Transverse colon (tissue), 4 donors: ENCODE data around the gene TRPM2. TPM values are rescaled to one million over a fixed set of nuclear protein-coding genes. Genes with fewer than 3 reads are reported as not detected.

Experiments
- DNase-seq: peaks from one replicate; pipeline ENCODE4 v3.0.0-alpha.2; 2019
- H3K27ac ChIP-seq, 4 donors: fragments of 200-600 bp; sonication (generic); 2 replicates each; pipeline ENCODE4 v1.5.1; 2016 to 2018; ENCODE audit warnings: inconsistent platforms in 4 of 4
- H3K27me3 ChIP-seq: fragments of 200-600 bp; sonication (generic); 2 replicates; pipeline ENCODE4 v1.5.1; 2017; ENCODE audit warnings: inconsistent platforms
- H3K36me3 ChIP-seq, 4 donors: fragments of 200-600 bp; sonication (generic); 2 replicates each; pipeline ENCODE4 v1.5.1; 2017 to 2019; ENCODE audit warnings: inconsistent platforms in 4 of 4
- H3K4me1 ChIP-seq, 4 donors: fragments of 200-600 bp; sonication (generic); 2 replicates each; pipeline ENCODE4 v1.5.1; 2017 to 2020; ENCODE audit warnings: inconsistent platforms in 4 of 4
- H3K4me3 ChIP-seq, 4 donors: fragments of 200-600 bp; sonication (generic); 1 replicate in 1 of 4; 2 replicates in 3 of 4; pipeline versions ENCODE4 v1.5.1 to v1.6.1; 2017 to 2019; ENCODE audit warnings: inconsistent platforms in 4 of 4
- H3K9me3 ChIP-seq, 2 donors: fragments of 200-600 bp; sonication (generic); 2 replicates each; pipeline ENCODE4 v1.5.1; 2017 to 2019; ENCODE audit warnings: inconsistent platforms in 2 of 2
- EP300 ChIP-seq: sonication (generic); formaldehyde crosslinking; IDR thresholded peaks from one replicate; pipeline ENCODE4 v1.6.1; 2017; ENCODE audit warnings: antibody characterized with exemption, low read depth
- POLR2A ChIP-seq: fragments of 450-650 bp; IDR thresholded peaks from one replicate; pipeline ENCODE4 v1.6.1; 2016; ENCODE audit warnings: antibody characterized with exemption, mild to moderate bottlenecking, moderate library complexity
- POLR2AphosphoS5 ChIP-seq, 3 donors: sonication (generic); formaldehyde crosslinking; IDR thresholded peaks; one replicate each; pipeline ENCODE4 v1.6.1; 2016; ENCODE audit warnings: antibody characterized with exemption in 3 of 3
- WGBS, 2 donors: methylation state at CpG; one replicate each; pipeline ENCODE4 v1.1.5; 2018; ENCODE audit warnings: low coverage in 1 of 2; 5-methylcytosine and 5-hydroxymethylcytosine counted together
- in situ Hi-C, 4 donors: fragments of 200-750 bp; cut with MboI; loops; one replicate each; pipeline versions ENCODE4 v1.15.0 to v1.15.1; 2017; ENCODE audit warnings: low sequenced_read_pairs in 3 of 4, low pct_ligation_motif_present in 1 of 4, low pct_unique_long_range_greater_than_20kb in 1 of 4
- intact Hi-C: fragments of 100-400 bp; cut with DNase I; formaldehyde crosslinking; loops from one replicate; pipeline ENCODE4 v1.15.1; 2023; ENCODE audit warnings: low total_unique reads
- total RNA-seq, 4 donors: library from RNA; depleted of rRNA; stranded (reverse); fragments of >200 nt; gene quantifications; one replicate each; pipeline ENCODE4 v1.1.0, GENCODE V29; 2016
- TF ChIP-seq, protein P1 (sequence below), 5 experiments: fragments of 200-600 bp in 3 of 5; fragments of 450-650 bp in 2 of 5; sonication (generic) in 3 of 5; IDR thresholded peaks; 1 replicate in 2 of 5; 2 replicates in 3 of 5; pipeline ENCODE4 v1.5.1; 2016 to 2017; ENCODE audit warnings: antibody characterized with exemption in 5 of 5, inconsistent platforms in 3 of 5, mild to moderate bottlenecking in 2 of 5, moderate library complexity in 1 of 5

Gene TRPM2
- total RNA-seq, 4 donors from 2014 or later, result 2.3 to 2.9 (median 2.6) TPM; not detected in 1

- Histone ChIP-seq H3K36me3 (no peaks in the 10 kb centered on the region), H3K4me1 (peaks cover 3 to 6% (median 4%) of the 10 kb centered on the region in 4 donors), H3K27me3 (peaks cover 21% of the 10 kb centered on the region), H3K27ac (no peak overlapping the region), H3K4me3 (no peak overlapping the region), H3K9me3 (peaks cover 0 to 5% of the 10 kb centered on the region in 2 donors)
- in situ Hi-C loops, result loop anchor here in 1 of 4 donors (25.0 kb wide), 1 partner anchor 103 kb away; the partner anchor contains the start of gene DNMT3L
- 94% methylated on average over 18 of the region's 18 CpGs; no CpG with 5 or more reads in 1 of the 2 donors for WGBS, 2 donors
- no peak for DNase-seq
- intact Hi-C loops, result no loop called here
- no peak for TF ChIP-seq EP300
These were observed 12.0 kb downstream of the TRPM2 start for GRCh38 chr21:44365251-44365966.

DNA sequence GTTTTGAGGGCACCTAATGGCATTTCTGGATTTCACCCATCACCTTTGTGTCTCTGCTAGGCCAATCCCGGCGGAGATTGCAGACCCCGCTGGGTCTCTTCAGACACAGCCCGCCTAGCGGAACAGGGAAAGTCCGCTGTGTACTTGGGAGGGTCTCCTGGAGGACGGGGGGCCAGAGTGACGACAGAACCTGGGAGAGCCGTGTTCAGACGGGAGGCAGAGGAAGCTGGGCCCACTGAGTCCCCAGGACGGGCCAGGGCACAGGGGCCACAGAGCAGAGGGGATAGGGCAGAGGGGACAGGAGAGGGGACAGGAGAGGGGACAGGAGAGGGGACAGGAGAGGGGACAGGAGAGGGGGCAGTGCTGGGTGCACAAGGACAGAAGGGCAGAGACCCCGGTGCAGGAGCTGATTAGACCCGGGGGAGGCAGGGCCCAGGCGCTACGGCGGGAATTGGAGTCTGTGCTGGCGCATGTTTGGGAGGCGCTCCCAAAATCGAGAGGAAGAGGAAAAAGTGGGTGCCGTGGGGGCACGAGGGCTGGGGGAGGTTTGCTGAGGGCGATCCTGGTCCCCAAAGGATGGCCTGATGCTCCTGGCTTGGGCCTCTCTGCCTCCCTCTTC lies 12.7 kb downstream of the TRPM2 start:
- Histone ChIP-seq H3K27ac (no peak overlapping the region), H3K9me3 (peaks cover 0 to 5% of the 10 kb centered on the region in 2 donors), H3K4me3 (no peak overlapping the region), H3K27me3 (peaks cover 28% of the 10 kb centered on the region), H3K4me1 (peaks cover 3 to 6% (median 4%) of the 10 kb centered on the region in 4 donors), H3K36me3 (no peaks in the 10 kb centered on the region)
- WGBS, 2 donors, result 91% methylated on average over 22 of the region's 22 CpGs; no CpG with 5 or more reads in 1 of the 2 donors
- no peak for TF ChIP-seq EP300
- no peak for TF ChIP-seq POLR2AphosphoS5 (IDR thresholded peaks at IDR 0.05)
- TF ChIP-seq POLR2A, result no peak
- TF ChIP-seq, protein P1, sequence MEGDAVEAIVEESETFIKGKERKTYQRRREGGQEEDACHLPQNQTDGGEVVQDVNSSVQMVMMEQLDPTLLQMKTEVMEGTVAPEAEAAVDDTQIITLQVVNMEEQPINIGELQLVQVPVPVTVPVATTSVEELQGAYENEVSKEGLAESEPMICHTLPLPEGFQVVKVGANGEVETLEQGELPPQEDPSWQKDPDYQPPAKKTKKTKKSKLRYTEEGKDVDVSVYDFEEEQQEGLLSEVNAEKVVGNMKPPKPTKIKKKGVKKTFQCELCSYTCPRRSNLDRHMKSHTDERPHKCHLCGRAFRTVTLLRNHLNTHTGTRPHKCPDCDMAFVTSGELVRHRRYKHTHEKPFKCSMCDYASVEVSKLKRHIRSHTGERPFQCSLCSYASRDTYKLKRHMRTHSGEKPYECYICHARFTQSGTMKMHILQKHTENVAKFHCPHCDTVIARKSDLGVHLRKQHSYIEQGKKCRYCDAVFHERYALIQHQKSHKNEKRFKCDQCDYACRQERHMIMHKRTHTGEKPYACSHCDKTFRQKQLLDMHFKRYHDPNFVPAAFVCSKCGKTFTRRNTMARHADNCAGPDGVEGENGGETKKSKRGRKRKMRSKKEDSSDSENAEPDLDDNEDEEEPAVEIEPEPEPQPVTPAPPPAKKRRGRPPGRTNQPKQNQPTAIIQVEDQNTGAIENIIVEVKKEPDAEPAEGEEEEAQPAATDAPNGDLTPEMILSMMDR (IDR thresholded peaks at IDR 0.05), result no peak
- in situ Hi-C loops (loop anchor here in 1 of 4 donors (25.0 kb wide), 1 partner anchor 104 kb away; the partner anchor contains the start of gene DNMT3L), intact Hi-C loops (no loop called here)
- no peak for DNase-seq

GRCh38 chr21:44366586-44367211 lies 13.3 kb downstream of the TRPM2 start:
- no peaks in the 10 kb centered on the region for H3K36me3 ChIP-seq
- intact Hi-C loops (no loop called here), in situ Hi-C loops (loop anchor here in 1 of 4 donors (25.0 kb wide), 1 partner anchor 104 kb away; the partner anchor contains the start of gene DNMT3L)
- H3K27me3 ChIP-seq, result peaks cover 30% of the 10 kb centered on the region
- H3K4me3 ChIP-seq, result no peak overlapping the region
- TF ChIP-seq EP300 (no peak), POLR2AphosphoS5 (IDR thresholded peaks at IDR 0.05) (no peak), POLR2A (no peak)
- TF ChIP-seq, protein P1 (IDR thresholded peaks at IDR 0.05), result no peak
- no peak for DNase-seq
- peaks cover 3 to 6% (median 4%) of the 10 kb centered on the region in 4 donors for H3K4me1 ChIP-seq
- H3K27ac ChIP-seq, result no peak overlapping the region
- peaks cover 0 to 5% of the 10 kb centered on the region in 2 donors for H3K9me3 ChIP-seq
- WGBS, 2 donors, result 91% methylated on average over 28 of the region's 28 CpGs; no CpG with 5 or more reads in 1 of the 2 donors

DNA sequence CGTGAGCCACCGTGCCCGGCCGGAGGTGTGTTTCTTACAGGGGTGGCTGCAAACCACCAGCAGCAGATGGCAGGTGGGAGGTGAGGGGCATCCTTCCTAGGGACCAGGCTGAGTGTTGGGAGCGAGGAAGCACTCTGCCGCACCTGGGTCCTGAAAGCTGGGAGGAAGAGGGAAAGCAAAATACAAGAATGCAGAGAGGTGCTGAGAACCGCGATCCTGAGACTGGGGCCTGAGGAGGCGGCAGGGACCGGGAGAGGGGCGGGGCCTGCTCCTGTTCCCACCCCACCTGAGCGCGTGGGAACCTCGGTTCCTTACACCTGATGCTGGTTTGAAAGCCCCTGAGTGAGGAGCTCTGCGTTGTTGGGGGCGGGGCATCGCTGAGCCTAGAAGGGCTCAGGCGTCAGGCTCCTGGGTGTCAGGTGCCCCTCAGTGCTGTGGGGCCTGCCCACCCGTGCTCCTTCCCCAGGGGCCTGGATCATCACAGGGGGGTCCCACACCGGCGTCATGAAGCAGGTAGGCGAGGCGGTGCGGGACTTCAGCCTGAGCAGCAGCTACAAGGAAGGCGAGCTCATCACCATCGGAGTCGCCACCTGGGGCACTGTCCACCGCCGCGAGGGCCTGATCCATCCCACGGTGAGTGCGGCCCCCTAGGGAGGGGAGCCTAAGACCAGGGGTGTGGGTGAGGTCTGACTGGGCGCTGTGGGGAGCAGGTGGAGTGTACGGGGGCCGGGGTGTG lies 15.5 kb downstream of the TRPM2 start:
- intact Hi-C loops, result no loop called here
- in situ Hi-C loops, result loop anchor here in 1 of 4 donors (25.0 kb wide), 1 partner anchor 107 kb away; the partner anchor contains the start of gene DNMT3L
- Histone ChIP-seq H3K4me1 (peaks cover 3 to 6% (median 4%) of the 10 kb centered on the region in 4 donors), H3K9me3 (no peaks in the 10 kb centered on the region), H3K27me3 (peaks cover 32% of the 10 kb centered on the region), H3K4me3 (no peak overlapping the region), H3K27ac (no peak overlapping the region), H3K36me3 (no peaks in the 10 kb centered on the region)
- DNase-seq, result no peak
- 36% methylated on average over 35 of the region's 35 CpGs; no CpG with 5 or more reads in 1 of the 2 donors for WGBS, 2 donors
- TF ChIP-seq EP300 (no peak), POLR2AphosphoS5 (IDR thresholded peaks at IDR 0.05) (no peak), POLR2A (no peak)
- TF ChIP-seq, protein P1 (IDR thresholded peaks at IDR 0.05), result no peak
